Thymus (tissue), 11 donors: ENCODE results near the gene ARHGEF19. TPM values are rescaled to one million over a fixed set of nuclear protein-coding genes. Genes with fewer than 3 reads are reported as not detected.
"Not testable (repeated sequence)": the region's sequence is repeated elsewhere in the genome, so short reads cannot be mapped to it uniquely, and the experiment has no call there.

Experiments
- DNase-seq, 9 donors: peaks; one replicate each; pipeline ENCODE4 v3.0.0-alpha.2; 2013; ENCODE audit warnings: low spot score in 9 of 9, low read depth in 6 of 9, missing footprints in 1 of 9
- H3K27ac ChIP-seq, 2 donors: one replicate each; pipeline ENCODE4 v1.5.1; 2013; ENCODE audit warnings: control low read depth in 1 of 2, low read depth in 1 of 2, low read length in 1 of 2, mild to moderate bottlenecking in 1 of 2, moderate library complexity in 1 of 2
- H3K27me3 ChIP-seq, 2 donors: one replicate each; pipeline ENCODE4 v1.5.1; 2013; ENCODE audit warnings: low read length in 1 of 2; ENCODE audit not compliant: control insufficient read depth in 2 of 2, insufficient read depth in 1 of 2
- H3K36me3 ChIP-seq, 2 donors: one replicate each; pipeline ENCODE4 v1.5.1; 2013; ENCODE audit warnings: low read length in 1 of 2, mild to moderate bottlenecking in 1 of 2, moderate library complexity in 1 of 2; ENCODE audit not compliant: control insufficient read depth in 2 of 2, insufficient read depth in 2 of 2
- H3K4me1 ChIP-seq, 2 donors: one replicate each; pipeline ENCODE4 v1.5.1; 2013; ENCODE audit warnings: low read length in 2 of 2; ENCODE audit not compliant: control insufficient read depth in 2 of 2, insufficient read depth in 2 of 2
- H3K4me3 ChIP-seq, 2 donors: one replicate each; pipeline ENCODE4 v1.5.1; 2013; ENCODE audit warnings: low read length in 2 of 2, control low read depth in 1 of 2, mild to moderate bottlenecking in 1 of 2
- H3K9me3 ChIP-seq, 2 donors: one replicate each; pipeline ENCODE4 v1.5.1; 2013; ENCODE audit warnings: low read length in 1 of 2, mild to moderate bottlenecking in 1 of 2; ENCODE audit not compliant: control insufficient read depth in 2 of 2, insufficient read depth in 1 of 2
- WGBS: extraction: QIAGEN DNeasy Blood & Tissue Kit; methylation state at CpG from one replicate; pipeline ENCODE4 v1.1.7; 2013; 5-methylcytosine and 5-hydroxymethylcytosine counted together
- polyA plus RNA-seq: library from polyadenylated mRNA; stranded (reverse); fragments of 200-250 nt; gene quantifications from one replicate; pipeline ENCODE4 v1.2.3, GENCODE V29; 2013
- total RNA-seq: library from RNA; stranded (reverse); fragments of 120-200 nt; gene quantifications from one replicate; pipeline ENCODE4 v1.2.4, GENCODE V29; 2013
- donor health status: healthy.

ARHGEF19 gene
- total and polyA plus RNA-seq, 2 donors, result 2.2 to 9.6 TPM

DNA sequence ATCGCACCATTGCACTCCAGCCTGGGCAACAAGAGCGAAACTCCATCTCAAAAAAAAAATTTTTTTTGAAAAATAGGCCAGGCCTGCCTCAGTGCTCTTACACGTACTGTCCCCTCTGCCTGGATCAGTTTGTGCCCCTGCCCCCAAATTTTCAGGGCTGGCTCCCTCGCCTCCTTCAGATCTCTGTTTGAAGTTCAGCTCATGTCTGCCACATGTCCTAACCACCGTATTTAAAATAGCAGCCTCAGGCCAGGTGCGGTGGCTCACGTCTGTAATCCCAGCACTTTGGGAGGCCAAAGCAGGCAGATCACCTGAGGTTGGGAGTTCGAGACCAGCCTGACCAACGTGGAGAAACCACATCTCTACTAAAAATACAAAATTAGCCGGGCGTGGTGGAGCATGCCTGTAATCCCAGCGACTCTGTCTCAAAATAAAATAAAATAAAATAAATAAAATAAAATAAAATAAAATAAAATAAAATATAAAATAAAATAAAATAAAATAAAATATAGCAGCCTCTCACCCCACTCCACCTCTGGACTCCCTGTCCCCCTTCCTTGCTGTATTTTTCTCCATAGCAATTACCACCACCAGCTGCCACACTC lies 48.7 kb downstream of the ARHGEF19 start:
- not testable (repeated sequence) for H3K36me3 ChIP-seq, H3K4me3 ChIP-seq, H3K9me3 ChIP-seq, H3K27me3 ChIP-seq
- Histone ChIP-seq H3K27ac (peak overlapping the region in 1 of 2 donors; percentile 94), H3K4me1 (peaks cover 58 to 98% of the 10 kb centered on the region in 2 donors)
- 58% methylated on average over 12 of the region's 12 CpGs for WGBS
- peak in 1 of 9 donors; percentile 60 for DNase-seq

DNA sequence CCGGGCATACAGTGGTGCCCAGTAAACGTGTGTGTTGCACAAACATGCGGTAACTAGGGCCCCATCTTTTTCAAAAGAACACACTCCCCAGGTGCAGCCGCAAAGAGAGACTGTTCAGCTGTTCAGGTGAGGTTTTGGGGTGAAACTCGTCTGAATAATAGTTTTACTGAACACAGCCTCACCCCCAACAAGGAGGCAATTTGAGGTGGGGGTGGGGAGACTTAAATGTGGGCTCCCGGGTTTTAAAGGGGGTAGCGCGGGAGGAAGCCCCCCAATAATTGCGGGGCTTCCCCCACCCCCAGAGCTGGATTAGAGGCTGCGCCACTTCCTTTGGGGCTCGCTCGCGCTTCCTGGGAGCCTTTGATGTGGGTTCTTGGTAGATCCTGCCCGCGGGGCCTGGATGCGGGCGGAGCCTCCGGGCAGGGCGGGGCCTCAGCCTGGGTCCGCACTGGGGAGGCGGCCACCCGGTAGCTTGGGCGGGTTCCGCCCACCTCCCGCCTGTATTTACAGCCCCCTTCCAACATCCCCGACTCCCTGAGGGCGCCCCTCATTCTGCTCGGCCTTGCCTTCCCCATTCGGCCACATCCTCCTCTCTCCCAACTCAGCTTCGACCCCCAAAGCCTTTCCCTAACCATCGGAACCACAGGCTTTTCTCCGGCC lies 50.2 kb downstream of the ARHGEF19 start:
- Histone ChIP-seq H3K4me1 (peaks cover 56 to 99% of the 10 kb centered on the region in 2 donors), H3K9me3 (peaks cover 0 to 10% of the 10 kb centered on the region in 2 donors), H3K27me3 (peaks cover 0 to 6% of the 10 kb centered on the region in 2 donors), H3K36me3 (no peaks in the 10 kb centered on the region), H3K27ac (peak overlapping the region; percentile 19 to 94), H3K4me3 (peak overlapping the region; percentile 1 to 27)
- 5% methylated on average over 32 of the region's 32 CpGs for WGBS
- peak; percentile 63 to 93 (median 76) for DNase-seq

- WGBS, result 85% methylated on average over 5 of the region's 5 CpGs
- peak in 1 of 9 donors; percentile 68 for DNase-seq
- H3K27ac ChIP-seq, result peak overlapping the region in 1 of 2 donors; percentile 94
Observed at GRCh38 chr1:16161717-16162116, 50.7 kb downstream of the ARHGEF19 start.

DNA sequence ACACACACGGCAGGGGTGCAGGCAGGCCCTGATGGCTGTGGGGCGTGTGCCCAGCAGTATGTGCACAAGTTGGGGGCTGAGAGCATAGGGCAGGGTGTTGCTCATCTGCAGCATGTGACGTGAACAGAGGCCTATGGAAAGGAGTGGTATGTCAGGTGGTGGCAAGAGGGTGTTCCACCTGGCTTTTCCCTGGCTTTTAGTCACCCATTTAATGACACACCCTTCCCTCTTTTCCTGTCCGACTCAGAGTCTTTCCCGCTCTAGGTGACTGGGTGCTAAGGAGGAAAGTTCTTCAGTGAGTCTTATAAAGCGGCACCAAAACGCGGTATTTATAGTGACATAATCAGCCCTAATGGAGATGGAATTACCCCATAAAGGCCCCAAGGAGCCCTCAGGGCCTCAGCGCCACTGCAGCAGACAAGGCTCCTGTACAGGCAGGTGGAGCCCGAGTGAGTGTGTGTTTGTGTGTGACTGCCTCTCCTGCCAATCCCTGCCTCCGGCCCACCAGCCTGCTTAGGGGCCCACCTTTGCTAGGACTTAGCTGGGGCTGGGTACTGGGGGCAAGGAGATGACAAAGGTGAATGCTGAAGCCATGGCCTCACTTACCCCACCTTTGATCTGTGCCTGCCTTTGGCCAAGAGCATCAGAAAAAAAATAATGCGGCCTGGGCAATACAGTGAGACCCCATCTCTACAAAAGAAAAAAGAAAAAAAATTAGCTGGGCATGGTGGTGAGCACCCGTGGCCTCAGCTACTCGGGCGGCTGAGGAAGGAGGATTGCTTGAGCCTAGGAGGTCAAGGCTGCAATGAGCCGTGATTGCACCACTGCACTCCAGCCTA lies 53.2 kb downstream of the ARHGEF19 start:
- 94% methylated on average over 16 of the region's 16 CpGs for WGBS
- H3K9me3 ChIP-seq, result peaks cover 0 to 31% of the 10 kb centered on the region in 2 donors
- peaks cover 25 to 37% of the 10 kb centered on the region in 2 donors for H3K27me3 ChIP-seq
- H3K4me1 ChIP-seq, result peaks cover 48 to 98% of the 10 kb centered on the region in 2 donors
- DNase-seq, result no peak
- no peaks in the 10 kb centered on the region for H3K36me3 ChIP-seq
- no peak overlapping the region for H3K27ac ChIP-seq
- H3K4me3 ChIP-seq, result no peak overlapping the region

More at GRCh38 chr1:16161717-16162116, 50.7 kb downstream of the ARHGEF19 start:
- H3K4me3 ChIP-seq, result peak overlapping the region in 1 of 2 donors; percentile 27
- peaks cover 0 to 12% of the 10 kb centered on the region in 2 donors for H3K9me3 ChIP-seq
- peaks cover 58 to 99% of the 10 kb centered on the region in 2 donors for H3K4me1 ChIP-seq
- H3K36me3 ChIP-seq, result no peaks in the 10 kb centered on the region
- peaks cover 1 to 12% of the 10 kb centered on the region in 2 donors for H3K27me3 ChIP-seq

- 36% methylated on average over 5 of the region's 5 CpGs for WGBS
- H3K27me3 ChIP-seq, result peaks cover 37 to 49% of the 10 kb centered on the region in 2 donors
- no peak overlapping the region for H3K4me3 ChIP-seq
- no peak overlapping the region for H3K27ac ChIP-seq
- H3K4me1 ChIP-seq, result peaks cover 51 to 98% of the 10 kb centered on the region in 2 donors
- DNase-seq, result peak in 3 of 9 donors; percentile 41 to 77 (median 57)
- H3K36me3 ChIP-seq, result no peaks in the 10 kb centered on the region
- H3K9me3 ChIP-seq, result peaks cover 0 to 34% of the 10 kb centered on the region in 2 donors
Observed at GRCh38 chr1:16158025-16158424, 54.4 kb downstream of the ARHGEF19 start.

DNA sequence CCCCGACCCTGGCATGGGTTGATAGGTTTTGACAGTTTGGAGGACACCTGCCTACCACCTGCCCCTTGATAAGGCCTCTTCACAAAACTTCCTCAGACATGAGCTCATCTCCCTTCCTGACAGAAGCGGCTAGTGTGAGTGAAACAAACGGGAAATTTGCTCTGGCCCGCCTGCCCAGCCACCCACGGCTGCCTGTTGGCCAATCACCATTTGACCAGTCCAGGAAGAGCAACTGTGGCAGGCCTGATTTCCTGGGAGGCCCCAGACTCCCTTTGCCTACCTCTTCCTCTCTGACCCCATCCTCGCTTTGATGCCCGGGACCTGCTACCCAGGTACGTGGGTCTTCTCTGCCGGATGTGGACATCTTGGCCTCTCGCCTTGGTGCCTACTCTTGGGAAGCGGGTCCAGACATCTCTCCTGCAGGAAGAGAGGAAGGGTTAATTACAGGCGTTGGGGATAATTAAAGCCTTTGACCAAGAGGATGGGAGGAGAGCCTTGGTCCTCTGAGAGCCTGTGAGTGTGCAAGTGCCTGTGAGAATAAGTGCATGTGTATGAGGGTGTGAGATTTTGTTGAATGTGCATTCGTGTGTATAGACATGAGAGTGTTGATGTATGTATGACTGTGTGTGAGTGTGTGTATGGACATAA lies 55.5 kb downstream of the ARHGEF19 start:
- peaks cover 52 to 98% of the 10 kb centered on the region in 2 donors for H3K4me1 ChIP-seq
- no peaks in the 10 kb centered on the region for H3K36me3 ChIP-seq
- peaks cover 0 to 25% of the 10 kb centered on the region in 2 donors for H3K9me3 ChIP-seq
- DNase-seq, result no peak
- 92% methylated on average over 13 of the region's 13 CpGs for WGBS
- H3K4me3 ChIP-seq, result no peak overlapping the region
- H3K27me3 ChIP-seq, result peaks cover 41 to 58% of the 10 kb centered on the region in 2 donors
- H3K27ac ChIP-seq, result no peak overlapping the region

DNA sequence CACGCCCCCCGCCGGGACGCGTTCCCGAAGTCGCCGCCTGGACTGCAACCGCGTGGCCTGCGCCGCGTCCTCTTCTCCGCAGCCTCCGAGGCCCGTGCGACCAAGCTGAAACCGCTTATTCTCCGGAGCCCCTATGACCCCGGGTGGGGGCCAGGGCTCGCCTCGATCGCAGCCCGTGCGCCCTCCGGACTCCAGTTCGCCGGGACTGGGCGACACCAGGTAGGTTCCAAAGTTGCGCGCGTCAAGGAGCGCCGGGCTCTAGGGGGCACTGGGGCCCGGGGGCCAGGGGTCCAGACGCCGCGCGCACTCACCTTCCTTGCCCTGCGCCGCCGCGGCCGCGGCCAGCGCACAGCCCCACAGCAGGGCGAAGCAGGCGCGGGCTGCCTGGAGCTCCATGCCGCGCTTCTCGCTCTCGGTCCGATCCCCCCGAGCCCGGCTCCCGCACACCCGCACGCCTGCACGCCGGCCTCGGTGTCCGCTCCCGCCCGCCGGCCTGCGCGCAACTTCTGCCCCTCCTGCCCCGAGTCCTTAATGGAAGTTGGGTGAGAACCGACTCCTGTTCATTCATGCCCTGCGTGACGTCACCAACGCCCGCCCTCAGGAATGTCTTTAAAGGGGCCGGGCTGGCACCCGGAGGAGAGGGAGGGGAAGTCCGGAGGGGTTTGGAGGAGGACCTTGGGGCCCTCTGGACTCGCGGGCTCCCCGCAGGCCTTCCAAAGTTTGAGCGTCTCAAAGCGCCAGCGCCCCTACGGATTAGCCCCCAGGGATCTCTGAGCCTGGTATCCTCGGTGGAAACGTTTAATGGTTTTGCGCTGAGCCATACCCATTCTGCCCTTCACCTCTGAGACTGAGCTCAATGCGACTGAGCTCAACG lies 56.7 kb downstream of the ARHGEF19 start, which contains the start of gene EPHA2:
Gene EPHA2 (minus strand): TSS at position 533 of the 874 bp plus-strand sequence. CDS start 137 bp downstream, at position 396.
- peak in 1 of 9 donors; percentile 45 for DNase-seq
- peaks cover 41 to 66% of the 10 kb centered on the region in 2 donors for H3K27me3 ChIP-seq
- H3K4me3 ChIP-seq, result peak within 1 kb of the TSS; percentile 29 to 36
- WGBS, result 7% methylated on average over 89 of the region's 89 CpGs
- H3K36me3 ChIP-seq, result no peaks in the 10 kb centered on the region
- peaks cover 54 to 98% of the 10 kb centered on the region in 2 donors for H3K4me1 ChIP-seq
- peak within 1 kb of the TSS in 1 of 2 donors; percentile 43 for H3K27ac ChIP-seq
- H3K9me3 ChIP-seq, result peaks cover 0 to 25% of the 10 kb centered on the region in 2 donors
